GM19043 (cell line): ENCODE measurements around the gene WT1.
A peak's percentile ranks its signal among the peaks of the same experiment; 100 is the strongest.
"Not testable (repeated sequence)": the region's sequence is repeated elsewhere in the genome, so short reads cannot be mapped to it uniquely, and the experiment has no call there.

Source experiments
- ATAC-seq: cut with Tn5 transposase; IDR thresholded peaks from one replicate; pipeline ENCODE4 v1.9.1; 2021; ENCODE audit warnings: low read depth; ENCODE audit not compliant: unreplicated experiment

The WT1 gene

DNA sequence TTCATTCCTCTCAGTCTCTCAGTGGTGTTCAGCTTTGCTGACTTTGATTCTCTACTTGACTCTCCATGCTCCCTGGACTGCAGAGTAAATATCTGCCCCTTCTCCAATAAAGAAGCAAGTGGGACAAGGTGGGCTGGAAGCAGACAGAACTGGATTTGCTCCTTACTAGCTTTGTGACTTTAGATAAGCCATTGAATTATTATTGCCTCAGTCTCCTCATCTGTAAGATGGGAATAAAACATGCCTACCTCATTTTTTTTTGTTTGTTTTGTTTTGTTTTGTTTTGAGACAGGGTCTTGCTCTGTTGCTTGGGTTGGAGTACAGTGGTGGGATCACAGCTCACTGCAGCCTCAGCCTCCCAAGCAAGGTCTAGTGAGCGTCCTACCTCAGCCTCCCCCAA is 44.6 kb downstream of the WT1 start:
- no peak for ATAC-seq

GRCh38 chr11:32388871-32389770 is 46.2 kb downstream of the WT1 start:
- peak; percentile 40 for ATAC-seq

GRCh38 chr11:32388365-32388764 is 47.0 kb downstream of the WT1 start:
- ATAC-seq, result no peak

GRCh38 chr11:32387411-32387810 is 47.9 kb downstream of the WT1 start:
- ATAC-seq, result no peak

- no peak for ATAC-seq
Measured at GRCh38 chr11:32386770-32387377, 48.5 kb downstream of the WT1 start.

DNA sequence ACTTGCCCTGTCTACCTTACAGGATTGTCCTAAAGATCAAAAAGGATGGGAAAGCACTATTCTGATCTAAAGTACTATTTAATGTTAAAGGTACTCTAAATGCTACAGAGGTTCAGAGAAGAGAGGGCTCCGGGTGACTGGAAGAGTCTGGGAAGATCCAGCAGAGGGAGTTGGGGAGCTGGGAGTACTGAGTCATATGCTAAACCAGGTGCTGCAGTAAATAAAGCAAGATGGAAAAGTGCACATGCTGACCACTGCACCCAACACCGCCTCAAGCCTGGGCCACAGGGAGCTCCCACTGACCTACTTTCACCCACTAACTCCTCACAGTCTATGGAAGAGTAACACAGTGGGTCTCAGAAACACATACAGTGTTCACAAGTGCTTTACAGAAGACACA is 49.3 kb downstream of the WT1 start:
- ATAC-seq, result no peak

GRCh38 chr11:32382339-32383049 is 52.8 kb downstream of the WT1 start:
- ATAC-seq, result no peak

DNA sequence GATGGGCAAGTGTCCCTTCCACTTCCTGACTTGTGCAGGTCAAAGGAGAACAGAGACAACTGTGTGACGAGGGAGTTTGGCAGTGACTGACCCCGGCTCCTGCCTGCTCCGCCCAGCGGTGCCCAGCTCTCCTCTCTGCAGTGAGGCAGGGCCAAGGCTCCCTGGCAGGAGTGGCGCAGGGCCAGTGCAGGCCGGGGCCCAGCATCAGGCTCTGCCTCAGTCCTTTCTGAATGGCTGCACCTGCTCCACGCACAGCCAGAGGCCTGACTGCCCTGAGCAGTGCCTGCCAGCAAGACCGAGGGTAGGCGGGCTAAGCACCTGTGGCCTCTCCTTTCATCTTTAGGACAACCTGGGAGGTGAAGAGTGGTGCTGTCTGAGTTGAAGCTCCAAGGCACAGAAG is 54.2 kb downstream of the WT1 start:
- ATAC-seq, result no peak

- no peak for ATAC-seq
Measured at GRCh38 chr11:32379719-32380118, 55.6 kb downstream of the WT1 start.

DNA sequence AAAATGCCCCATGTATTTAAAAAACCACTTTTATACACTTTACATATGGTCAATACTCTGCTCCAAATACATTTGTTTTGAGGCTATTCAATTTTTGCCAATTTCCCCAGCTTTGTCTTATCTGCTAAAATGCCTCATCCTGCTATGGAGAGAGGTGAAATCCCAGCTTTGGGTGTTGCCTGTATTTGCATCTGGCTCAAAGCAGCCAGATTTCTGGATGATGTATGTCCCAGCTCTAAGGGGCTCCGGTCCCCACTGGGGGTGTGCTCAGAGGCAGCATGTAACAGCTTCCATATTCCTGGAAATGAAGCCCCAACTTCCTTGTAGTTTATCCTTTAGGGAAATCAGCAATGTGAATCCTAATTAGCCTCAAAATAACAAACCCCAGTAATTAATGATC is 59.5 kb downstream of the WT1 start:
- ATAC-seq, result no peak

DNA sequence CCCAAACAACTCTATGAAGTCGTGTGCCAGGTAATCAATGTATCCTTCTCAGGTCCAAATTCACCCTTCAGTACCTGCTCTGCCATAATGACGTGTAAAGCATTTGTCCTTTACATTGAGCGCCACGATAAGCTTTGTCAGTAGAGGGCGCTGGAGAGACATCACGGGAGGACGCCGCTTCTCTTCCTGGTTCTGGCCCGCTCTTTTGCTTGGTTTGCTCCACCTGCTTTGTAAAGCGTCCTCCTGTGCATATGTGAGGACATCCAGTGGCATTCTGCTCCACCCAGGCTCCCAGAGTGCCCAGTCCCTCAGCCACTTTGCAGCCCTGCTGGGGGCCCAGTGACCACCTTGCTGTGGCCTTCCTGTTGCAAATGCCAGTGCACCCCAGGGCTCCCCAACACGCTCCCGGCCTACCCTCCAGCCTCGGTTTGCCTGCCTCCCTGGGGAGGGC is 61.1 kb downstream of the WT1 start:
- ATAC-seq, result no peak

DNA sequence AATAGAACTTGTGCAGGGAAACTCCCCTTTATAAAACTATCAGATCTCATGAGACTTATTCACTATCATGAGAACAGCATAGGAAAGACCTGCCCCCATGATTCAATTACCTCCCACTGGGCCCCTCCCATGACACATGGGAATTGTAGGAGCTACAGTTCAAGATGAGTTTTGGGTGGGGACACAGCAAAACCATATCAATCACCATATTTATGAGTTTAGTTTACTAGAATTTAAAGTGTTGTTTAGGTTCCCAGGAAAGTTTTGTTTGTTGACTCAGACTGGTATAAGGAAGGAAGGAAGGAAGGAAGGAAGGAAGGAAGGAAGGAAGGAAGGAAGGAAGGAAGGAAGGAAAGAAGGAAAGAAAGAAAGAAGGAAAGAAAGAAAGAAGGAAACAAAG is 65.4 kb downstream of the WT1 start:
- ATAC-seq, result not testable (repeated sequence)

DNA sequence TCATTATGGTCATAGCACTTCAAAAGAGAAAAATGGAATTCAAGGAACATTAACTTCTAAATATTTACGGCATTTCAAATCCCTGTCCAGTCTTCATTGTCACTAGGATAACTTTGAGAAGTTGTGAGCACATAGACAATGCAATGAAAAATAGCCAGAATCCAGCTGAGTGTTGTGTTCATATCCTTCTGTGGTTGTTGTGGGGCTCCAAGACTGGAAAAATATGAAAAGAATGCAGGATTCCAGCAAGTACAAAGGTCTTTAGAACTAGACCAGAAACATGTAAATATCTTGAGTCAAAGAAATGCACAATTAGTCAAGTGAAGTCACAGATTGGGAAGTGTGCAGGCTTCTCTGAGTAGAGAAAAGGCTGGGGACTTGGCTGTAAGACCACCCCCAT is 68.7 kb downstream of the WT1 start:
- no peak for ATAC-seq

DNA sequence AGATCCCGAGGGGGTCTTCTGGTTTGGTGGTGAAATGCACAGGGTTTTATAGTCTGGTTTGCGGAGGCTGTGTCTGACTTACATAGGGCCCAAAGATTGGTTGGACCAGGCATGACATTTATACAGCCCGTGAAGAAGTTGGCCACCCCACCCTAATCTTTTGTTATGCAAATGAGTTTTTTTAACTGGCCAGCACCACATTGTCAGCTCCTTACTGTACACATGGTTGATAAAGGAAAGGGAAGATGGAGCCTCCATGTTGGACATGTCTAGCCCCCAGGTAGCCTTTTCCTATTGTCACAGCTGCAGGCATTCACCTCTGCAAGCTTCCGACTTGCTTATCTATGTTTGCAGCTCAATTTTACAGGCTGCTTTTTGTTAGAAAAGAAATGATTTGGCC is 70.1 kb downstream of the WT1 start:
- ATAC-seq, result no peak

GRCh38 chr11:32358729-32359128 is 76.6 kb downstream of the WT1 start:
- ATAC-seq, result no peak

GRCh38 chr11:32353884-32354283 is 81.5 kb downstream of the WT1 start:
- no peak for ATAC-seq

GRCh38 chr11:32348502-32348901 is 86.8 kb downstream of the WT1 start:
- no peak for ATAC-seq

DNA sequence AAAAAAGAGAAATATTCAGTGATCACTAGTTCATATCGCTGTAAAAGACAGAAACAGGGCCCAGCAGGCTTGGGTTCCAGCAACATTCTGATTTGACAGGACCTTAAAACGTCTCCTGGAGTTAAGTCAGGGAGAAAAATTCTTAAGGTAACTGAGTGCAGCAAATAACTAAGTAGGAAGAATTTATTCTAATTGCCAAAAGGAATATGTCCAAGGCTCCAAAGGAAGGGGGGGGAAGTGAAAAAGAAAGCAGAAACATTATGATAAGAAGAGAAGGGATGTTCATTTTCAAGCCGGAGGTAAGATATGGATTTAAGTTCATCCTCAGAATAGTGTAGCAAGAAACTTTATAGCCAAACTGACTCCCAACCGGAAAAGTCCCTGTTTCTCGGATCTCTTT is 90.4 kb downstream of the WT1 start:
- ATAC-seq, result no peak

- ATAC-seq, result no peak
Measured at GRCh38 chr11:32343325-32344008, 91.9 kb downstream of the WT1 start.

- ATAC-seq, result no peak
Measured at GRCh38 chr11:32341620-32342613, 93.4 kb downstream of the WT1 start.
